ENCODE results near the gene HSPE1. TPM values are rescaled to one million over a fixed set of nuclear protein-coding genes. Genes with fewer than 3 reads are reported as not detected.
"Not testable (repeated sequence)": the region's sequence is repeated elsewhere in the genome, so short reads cannot be mapped to it uniquely, and the experiment has no call there.

The HSPE1 gene
- 55.2 to 99.6 TPM (median 55.4 TPM) in 3 replicates for total RNA-seq
- long read RNA-seq, transcript HSPE1-201 (4 exons, 950 nt): major isoform, 100 of 110 reads
- long read RNA-seq, partial matches to known transcripts: 6 of 110 reads
- long read RNA-seq, other reads (novel, unspliced or antisense): 4 of 110 reads

DNA sequence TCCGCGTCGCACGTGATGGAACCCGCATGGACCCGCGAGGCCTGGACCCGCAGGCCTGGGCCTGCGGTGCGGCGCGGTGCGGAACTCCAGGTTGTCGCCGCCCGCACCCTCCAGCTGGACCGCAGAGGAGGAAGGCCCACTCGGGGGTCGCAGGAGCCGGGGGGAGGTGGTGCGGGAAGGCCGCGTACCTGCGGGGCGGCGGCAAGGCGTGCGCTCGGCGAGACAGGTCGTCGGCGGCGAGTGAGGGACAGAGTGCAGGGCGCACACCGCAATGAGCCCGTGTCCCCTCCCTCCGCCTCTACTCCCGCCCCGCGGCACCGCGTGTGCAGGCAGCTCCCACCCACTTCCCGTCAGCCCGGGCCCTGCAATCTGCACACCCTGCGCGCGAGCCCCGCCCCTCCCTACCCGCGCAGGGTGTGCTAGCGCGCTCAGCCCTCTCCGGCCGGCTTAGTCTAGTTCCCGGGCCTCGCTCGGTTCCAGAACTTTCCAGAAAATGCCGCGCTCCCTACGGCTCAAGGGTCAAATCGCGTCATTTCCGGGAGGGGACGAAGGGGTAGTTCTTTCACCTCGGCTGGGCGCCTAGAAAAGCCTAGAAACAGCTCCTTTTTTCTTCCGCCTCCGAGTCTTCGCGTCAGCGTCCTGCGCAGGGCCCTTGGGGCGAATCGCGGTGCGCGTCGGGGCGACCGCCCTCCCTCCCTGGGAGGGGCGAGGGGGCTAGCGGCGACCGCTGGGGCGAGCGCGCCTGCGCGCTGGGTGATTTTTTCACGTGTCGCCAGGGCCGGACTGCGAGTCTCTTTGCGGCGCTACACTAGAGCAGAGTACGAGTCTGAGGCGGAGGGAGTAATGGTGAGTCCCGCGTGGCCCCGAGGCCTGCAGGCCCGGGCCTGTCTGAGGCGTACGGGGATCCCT is at the start of gene HSPE1, which contains the start of gene HSPD1:
Gene HSPE1 (plus strand): TSS at position 786 of the 909 bp plus-strand sequence. CDS start 58 bp downstream, at position 844.
Gene HSPD1 (minus strand): TSS at position 247 of the 909 bp plus-strand sequence. CDS start 992 bp downstream, outside the sequence.
- Mint-ChIP-seq H3K27ac (ENCODE audit: unreplicated experiment) (peak within 1 kb of the TSS; percentile 97), H3K36me3 (ENCODE audit: low read depth) (peaks cover 16% of the 10 kb centered on the region), H3K4me3 (ENCODE audit: unreplicated experiment) (peak within 1 kb of the TSS; percentile 88), H3K4me1 (ENCODE audit: low read depth) (peaks cover 52% of the 10 kb centered on the region), H3K9me3 (ENCODE audit: low read depth) (no peaks in the 10 kb centered on the region), H3K27me3 (ENCODE audit: low read depth) (no peaks in the 10 kb centered on the region)
- TF ChIP-seq, protein P1, sequence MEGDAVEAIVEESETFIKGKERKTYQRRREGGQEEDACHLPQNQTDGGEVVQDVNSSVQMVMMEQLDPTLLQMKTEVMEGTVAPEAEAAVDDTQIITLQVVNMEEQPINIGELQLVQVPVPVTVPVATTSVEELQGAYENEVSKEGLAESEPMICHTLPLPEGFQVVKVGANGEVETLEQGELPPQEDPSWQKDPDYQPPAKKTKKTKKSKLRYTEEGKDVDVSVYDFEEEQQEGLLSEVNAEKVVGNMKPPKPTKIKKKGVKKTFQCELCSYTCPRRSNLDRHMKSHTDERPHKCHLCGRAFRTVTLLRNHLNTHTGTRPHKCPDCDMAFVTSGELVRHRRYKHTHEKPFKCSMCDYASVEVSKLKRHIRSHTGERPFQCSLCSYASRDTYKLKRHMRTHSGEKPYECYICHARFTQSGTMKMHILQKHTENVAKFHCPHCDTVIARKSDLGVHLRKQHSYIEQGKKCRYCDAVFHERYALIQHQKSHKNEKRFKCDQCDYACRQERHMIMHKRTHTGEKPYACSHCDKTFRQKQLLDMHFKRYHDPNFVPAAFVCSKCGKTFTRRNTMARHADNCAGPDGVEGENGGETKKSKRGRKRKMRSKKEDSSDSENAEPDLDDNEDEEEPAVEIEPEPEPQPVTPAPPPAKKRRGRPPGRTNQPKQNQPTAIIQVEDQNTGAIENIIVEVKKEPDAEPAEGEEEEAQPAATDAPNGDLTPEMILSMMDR (IDR thresholded peaks at IDR 0.05): no peak
- DNase-seq (ENCODE audit: low spot score): peak; percentile 99

DNA sequence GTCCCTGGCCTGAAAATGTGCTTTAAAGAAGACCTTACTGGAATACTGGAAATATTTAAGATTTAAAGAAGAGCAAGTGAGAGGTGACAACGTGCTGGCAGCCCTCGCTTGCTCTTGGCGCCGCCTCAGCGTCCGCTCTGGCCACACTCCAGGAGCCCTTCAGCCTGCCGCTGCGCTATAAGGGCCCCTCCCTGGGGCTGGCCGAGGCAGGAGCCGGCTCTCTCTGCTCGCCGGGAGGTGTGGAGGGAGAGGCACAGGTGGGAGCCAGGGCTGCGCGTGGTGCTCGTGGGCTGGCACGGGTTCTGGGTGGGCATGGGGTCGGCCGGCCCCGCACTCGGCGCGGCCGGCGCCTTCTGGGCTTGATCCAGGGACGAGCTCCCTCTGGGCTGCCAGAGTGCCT is 49.7 kb upstream of the HSPE1 start:
- Mint-ChIP-seq H3K4me3 (ENCODE audit: unreplicated experiment) (no peak overlapping the region), H3K36me3 (ENCODE audit: low read depth) (no peaks in the 10 kb centered on the region), H3K27me3 (ENCODE audit: low read depth) (no peaks in the 10 kb centered on the region), H3K4me1 (ENCODE audit: low read depth) (peaks cover 20% of the 10 kb centered on the region), H3K9me3 (ENCODE audit: low read depth) (no peaks in the 10 kb centered on the region), H3K27ac (ENCODE audit: unreplicated experiment) (no peak overlapping the region)
- TF ChIP-seq, protein P1 (IDR thresholded peaks at IDR 0.05): no peak
- no peak for DNase-seq (ENCODE audit: low spot score)

DNA sequence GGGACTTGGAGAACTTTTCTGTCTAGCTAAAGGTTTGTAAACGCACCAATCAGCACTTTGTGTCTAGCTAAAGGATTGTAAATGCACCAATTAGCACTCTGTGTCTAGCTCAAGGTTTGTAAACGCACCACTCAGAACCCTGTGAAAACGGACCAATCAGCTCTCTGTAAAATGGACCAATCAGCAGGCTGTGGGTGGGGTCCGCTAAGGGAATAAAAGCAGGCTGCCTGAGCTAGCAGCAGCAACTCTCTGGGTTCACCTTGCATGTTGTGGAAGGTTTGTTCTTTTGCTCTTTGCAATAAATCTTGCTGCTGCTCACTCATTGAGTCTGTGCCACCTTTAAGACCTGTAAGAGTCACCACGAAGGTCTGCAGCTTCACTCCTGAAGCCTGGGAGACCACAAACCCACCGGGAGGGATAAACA is 49.2 kb upstream of the HSPE1 start:
- peaks cover 24% of the 10 kb centered on the region for H3K4me1 Mint-ChIP-seq (ENCODE audit: low read depth)
- not testable (repeated sequence) for H3K27ac Mint-ChIP-seq (ENCODE audit: unreplicated experiment); H3K9me3 Mint-ChIP-seq (ENCODE audit: low read depth); DNase-seq (ENCODE audit: low spot score); H3K36me3 Mint-ChIP-seq (ENCODE audit: low read depth); H3K27me3 Mint-ChIP-seq (ENCODE audit: low read depth); H3K4me3 Mint-ChIP-seq (ENCODE audit: unreplicated experiment)

DNA sequence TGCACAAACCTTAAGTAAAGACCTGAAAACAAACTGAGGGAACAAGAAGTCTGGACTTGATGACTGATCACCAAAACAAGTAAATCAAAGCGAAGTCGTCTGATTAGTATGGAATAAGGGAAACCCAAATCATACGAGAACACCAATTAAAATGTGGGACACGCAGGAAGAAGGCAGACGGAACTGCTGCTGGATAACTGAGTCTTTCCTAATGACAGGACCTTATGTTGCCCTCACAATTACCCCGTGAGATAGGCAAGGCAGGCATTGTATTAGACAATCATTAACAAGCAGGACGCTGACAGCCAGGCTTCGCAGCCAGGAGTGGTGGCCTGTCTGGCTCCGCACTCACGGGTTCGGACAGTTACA is 47.4 kb upstream of the HSPE1 start:
- DNase-seq (ENCODE audit: low spot score): no peak
- TF ChIP-seq, protein P1 (IDR thresholded peaks at IDR 0.05): no peak
- Mint-ChIP-seq H3K9me3 (ENCODE audit: low read depth) (no peaks in the 10 kb centered on the region), H3K27ac (ENCODE audit: unreplicated experiment) (peak overlapping the region; percentile 99), H3K4me3 (ENCODE audit: unreplicated experiment) (peak overlapping the region; percentile 90), H3K4me1 (ENCODE audit: low read depth) (peaks cover 28% of the 10 kb centered on the region), H3K36me3 (ENCODE audit: low read depth) (no peaks in the 10 kb centered on the region), H3K27me3 (ENCODE audit: low read depth) (no peaks in the 10 kb centered on the region)

DNA sequence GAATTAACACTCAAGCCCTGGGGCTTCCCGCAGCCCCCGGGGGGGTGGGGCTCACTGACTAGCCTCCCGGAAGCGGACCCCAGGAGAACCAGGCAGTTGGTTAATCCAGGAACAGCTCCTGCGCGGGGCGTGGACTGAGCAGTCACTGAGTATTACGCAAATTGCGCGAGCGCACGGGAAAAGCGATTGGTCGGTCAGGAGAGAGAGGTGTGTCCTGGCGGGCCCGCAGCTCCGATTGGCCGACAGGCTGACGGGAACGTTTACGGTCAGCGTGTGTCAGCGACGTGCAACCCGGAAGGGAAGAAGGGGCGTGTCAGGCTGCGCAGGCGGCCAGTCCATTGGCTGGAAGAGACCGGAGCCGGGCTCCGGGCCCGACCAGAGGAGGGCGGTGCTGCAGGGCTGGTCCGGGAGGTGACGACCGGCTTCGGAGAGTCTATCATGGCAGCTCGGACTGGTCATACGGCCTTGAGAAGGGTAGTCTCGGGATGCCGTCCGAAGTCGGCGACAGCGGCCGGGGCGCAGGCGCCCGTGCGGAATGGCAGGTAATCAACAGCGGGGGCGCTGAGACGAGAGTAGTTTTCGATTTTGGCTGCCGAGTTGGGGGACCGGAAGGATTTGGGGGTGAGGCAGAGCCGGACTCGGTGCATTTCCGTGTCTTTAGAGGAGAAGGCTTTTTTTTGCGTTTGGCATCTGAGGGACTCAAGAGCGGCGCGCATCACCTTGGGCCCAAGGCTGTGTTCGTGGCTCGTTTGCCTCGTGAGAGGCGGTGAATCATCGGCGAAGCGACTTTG is 46.9 kb upstream of the HSPE1 start, which contains the start of gene COQ10B:
Gene COQ10B (plus strand): TSS at position 430 of the 791 bp plus-strand sequence. CDS start 9 bp downstream, at position 439.
- no peaks in the 10 kb centered on the region for H3K9me3 Mint-ChIP-seq (ENCODE audit: low read depth)
- no peaks in the 10 kb centered on the region for H3K36me3 Mint-ChIP-seq (ENCODE audit: low read depth)
- no peaks in the 10 kb centered on the region for H3K27me3 Mint-ChIP-seq (ENCODE audit: low read depth)
- peaks cover 32% of the 10 kb centered on the region for H3K4me1 Mint-ChIP-seq (ENCODE audit: low read depth)
- peak; percentile 100 for DNase-seq (ENCODE audit: low spot score)
- H3K27ac Mint-ChIP-seq (ENCODE audit: unreplicated experiment): peak within 1 kb of the TSS; percentile 99
- TF ChIP-seq, protein P1 (IDR thresholded peaks at IDR 0.05): peak; percentile 65
- H3K4me3 Mint-ChIP-seq (ENCODE audit: unreplicated experiment): peak within 1 kb of the TSS; percentile 90
